GM12892 (cell line): Measurements from ENCODE around the gene GHR.

ENCODE experiments used
- POLR2A ChIP-seq: IDR thresholded peaks from 2 replicates; pipeline ENCODE4 v1.6.1; 2011; ENCODE audit warnings: low read depth, low read length, control low read depth
- POLR2AphosphoS5 ChIP-seq: IDR thresholded peaks from 2 replicates; pipeline ENCODE4 v1.6.1; 2011; ENCODE audit warnings: low read depth, low read length, control low read depth

DNA sequence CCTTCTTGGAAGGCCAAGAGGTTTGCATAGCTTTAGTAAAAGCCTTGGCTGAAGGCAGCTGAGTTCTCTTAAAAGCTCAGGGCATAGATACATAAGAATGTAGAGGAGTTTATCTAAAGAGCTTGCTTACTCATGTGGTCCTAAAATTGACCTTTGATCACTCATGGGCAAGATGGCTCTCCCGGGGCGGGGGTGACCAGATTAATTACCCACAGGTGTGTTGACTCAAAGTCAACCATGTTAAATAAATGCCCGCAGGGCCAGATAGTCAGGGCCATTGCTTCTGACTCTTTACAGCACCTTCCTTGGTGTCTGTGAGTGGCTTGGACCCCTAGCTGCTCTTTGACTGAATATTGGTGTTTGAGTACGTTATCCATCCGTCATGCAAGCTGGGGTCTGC lies 33.1 kb upstream of the GHR start:
- TF ChIP-seq POLR2AphosphoS5 (no peak), POLR2A (no peak)
